IPS-11a (cell line): ENCODE measurements around the gene KCTD16.

Source experiments
- H3K4me3 ChIP-seq: one replicate; pipeline ENCODE4 v1.5.1; 2013; ENCODE audit warnings: low read depth, low read length, control low read depth

KCTD16 gene

DNA sequence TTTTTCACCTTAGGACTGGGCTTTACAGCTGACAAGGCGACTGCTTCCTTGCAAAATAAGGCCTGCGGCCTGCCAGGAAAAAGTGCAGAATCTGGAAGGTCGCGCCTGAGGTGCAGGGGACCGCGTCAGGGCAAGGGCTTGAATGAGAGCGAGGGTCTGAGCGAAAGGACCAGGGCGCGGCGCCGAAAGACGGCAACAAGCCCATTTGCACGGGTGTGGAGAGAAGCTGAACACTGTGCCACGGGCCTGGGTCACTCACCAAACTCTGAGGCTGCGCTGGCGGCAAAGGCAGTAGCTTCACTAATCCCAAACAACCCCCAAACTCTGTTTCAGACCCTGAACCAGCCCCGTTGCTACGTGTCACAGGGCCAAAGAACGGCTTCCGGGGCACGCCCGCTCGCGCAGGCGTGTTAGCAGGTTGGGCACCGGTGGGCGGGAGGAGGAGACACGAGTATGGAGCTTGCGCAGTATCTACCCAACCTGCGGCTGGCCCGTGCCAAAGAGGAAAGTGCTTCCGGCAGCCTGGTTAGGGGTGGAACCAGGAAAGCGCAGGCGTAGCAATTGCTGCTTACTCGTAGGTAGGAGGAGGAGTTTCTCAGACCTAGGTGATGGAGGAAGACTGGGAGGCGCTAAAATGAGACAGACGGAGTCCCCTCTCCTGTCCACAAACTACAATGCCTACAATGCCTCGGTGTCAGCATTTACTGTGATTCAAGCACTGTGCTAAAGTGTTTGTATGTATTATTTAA, at the start of gene KCTD16, which contains the start of gene YIPF5:
KCTD16 (plus strand) TSS at position 598 of the 749 bp plus-strand sequence.
YIPF5 (minus strand) TSS at position 384 of the 749 bp plus-strand sequence. CDS start 704 bp downstream, outside the sequence.
- peak within 1 kb of the TSS; percentile 96 for H3K4me3 ChIP-seq

DNA sequence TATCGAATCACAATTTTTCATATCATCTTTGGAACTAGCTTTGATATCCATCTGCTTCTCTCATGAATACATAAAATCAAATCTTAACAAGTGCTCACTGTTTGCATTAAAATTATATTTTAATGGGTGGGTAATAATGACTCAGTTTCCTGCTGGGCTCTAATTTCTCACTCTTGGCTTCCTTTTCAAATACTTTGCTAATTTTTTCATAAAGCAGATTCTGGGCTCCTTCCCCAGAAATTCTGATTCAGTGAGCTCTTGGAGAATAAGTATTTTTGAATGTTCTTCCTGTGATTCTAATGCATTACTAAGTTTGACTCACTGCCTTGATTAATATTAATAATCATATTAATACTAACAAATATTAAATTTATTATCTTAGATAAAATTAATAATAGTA, 49.1 kb upstream of the KCTD16 start:
- no peak overlapping the region for H3K4me3 ChIP-seq

DNA sequence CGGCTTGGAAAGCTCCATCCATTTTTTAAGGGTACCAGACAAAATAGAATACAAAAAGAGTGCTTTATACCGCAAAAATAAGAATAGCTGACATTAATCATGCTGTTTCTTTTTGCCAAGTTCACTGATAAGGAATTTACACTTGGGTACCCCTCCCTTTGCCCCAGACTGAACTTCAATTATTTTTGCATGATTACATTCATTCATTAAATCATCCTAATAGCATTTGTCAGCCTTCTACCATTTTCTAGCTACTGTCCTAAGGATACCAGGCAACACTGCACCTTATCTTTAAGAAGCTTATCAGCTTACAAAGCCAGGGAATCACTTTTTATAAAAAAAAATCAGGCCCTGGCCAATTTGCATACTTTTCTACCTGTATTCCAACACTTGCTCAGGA, 48.6 kb upstream of the KCTD16 start:
- H3K4me3 ChIP-seq, result no peak overlapping the region

DNA sequence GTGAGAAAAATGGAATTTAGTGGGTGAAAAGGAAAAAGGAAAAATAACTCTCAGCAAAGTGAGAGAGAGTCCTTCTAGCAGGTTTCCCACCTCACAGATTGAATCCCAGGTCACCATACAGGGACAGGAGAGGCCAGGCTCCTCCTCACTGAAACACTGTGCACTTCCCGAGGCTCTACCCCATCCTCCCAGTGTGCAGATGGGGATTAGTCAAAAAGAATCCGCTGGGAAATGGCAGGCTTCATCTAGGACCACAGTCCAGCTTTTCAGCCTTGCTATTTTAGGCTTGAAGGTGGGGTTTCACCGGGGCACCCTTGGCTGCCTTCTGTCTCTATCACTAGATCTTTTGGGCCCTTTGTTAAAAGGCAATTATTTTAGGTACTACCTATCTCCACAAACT, 48.0 kb upstream of the KCTD16 start:
- H3K4me3 ChIP-seq, result no peak overlapping the region

DNA sequence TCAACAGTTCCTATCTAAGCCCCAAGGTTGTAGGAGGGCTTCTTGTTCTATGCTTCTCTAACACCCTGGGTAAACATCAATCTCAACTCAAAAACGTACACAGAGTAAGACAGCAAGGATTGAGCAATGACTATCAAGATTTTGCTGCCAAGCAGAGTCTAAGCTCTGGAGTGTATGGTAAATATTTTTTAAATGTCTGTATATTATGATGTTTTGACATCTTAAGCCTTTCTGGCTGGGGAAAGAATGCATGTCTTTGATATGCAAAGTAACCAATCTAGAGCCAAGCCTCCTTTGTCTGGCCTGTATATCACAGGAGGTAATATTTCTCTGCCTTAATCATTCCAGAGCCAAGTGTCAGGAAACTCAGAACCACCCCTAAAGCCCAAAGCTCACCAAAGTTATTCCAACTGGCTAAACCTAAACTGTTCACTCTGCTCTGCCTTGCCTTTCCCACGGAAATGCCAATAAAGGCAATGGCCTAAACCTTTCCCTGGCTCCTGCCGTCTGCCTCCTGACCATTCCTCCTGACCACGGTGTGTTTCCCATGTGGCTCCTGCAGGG, 45.4 kb upstream of the KCTD16 start:
- H3K4me3 ChIP-seq, result no peak overlapping the region

DNA sequence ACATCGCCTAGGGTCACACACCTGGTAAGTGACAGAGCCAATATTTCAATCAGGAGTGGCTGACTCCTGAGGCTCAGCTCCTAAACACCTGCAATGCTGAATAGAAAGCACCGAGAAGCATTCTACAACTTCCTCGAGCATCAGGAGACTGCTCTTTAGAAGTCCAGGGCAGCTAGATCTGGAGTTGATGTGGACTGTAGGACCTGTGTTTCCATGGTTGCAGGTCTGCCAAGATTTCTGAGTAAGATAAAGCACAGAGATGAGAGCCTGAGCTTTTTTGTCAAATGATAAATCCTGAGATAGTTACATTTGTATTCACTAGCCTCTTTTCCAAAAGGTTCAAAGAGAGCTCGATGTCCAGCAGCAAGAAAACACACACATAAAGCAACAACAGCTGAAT, 44.0 kb upstream of the KCTD16 start:
- H3K4me3 ChIP-seq, result no peak overlapping the region

DNA sequence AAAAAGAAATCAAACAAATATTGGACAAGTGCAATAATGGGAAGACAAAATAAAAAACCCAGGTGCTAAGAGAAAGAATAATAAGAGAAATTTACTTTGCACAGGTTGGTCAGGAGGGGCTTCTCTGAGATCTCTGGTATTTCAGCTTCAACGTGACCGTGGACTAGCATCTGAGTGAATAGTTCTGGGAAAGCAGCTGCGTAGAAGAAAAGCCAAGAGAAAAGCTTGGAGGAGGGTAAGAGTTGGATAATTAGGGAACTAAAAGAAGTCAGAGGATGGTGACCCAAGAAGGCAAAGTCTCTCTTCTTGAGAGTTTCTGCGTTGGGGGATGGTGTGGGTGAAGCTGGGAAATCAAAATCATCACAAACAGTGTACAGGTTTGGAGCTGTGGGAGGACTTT, 41.8 kb upstream of the KCTD16 start:
- no peak overlapping the region for H3K4me3 ChIP-seq

DNA sequence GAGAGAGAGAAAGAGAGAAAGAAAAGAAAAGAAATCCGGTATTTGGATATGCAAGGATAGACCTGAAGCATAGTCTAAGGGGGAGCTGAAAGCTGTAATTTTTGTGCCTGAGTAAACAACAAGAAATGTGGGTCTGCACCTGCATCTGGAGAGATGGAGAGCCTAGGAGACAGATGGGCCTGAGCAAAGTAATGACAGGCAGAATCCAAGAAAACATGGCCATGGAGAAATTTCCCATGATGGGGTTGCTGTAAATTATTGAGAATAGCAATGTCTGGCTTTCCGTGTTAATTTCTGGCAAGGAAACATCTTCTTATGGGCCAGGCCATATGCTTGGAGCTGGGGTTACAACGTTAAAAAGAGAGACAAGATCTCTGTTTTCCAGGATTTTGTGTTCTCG, 40.4 kb upstream of the KCTD16 start:
- no peak overlapping the region for H3K4me3 ChIP-seq

DNA sequence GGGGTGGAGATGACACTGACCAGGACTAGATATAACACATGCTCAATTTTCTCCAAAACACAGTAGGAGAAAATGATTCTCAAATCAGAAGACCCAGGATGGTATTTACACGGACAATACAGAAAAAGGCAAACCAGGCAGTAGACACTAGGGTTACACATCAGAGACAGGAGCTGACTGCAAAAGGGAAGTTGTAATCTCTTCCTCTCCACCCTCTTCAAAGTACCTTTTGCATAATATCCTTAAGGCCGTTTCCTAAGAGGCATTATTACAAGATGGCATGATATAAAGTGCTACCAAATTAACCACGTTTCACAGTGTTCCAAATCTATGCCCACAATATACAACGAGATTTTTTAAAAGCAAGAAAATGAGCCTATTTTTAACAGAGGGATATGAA, 39.4 kb upstream of the KCTD16 start:
- H3K4me3 ChIP-seq, result no peak overlapping the region

DNA sequence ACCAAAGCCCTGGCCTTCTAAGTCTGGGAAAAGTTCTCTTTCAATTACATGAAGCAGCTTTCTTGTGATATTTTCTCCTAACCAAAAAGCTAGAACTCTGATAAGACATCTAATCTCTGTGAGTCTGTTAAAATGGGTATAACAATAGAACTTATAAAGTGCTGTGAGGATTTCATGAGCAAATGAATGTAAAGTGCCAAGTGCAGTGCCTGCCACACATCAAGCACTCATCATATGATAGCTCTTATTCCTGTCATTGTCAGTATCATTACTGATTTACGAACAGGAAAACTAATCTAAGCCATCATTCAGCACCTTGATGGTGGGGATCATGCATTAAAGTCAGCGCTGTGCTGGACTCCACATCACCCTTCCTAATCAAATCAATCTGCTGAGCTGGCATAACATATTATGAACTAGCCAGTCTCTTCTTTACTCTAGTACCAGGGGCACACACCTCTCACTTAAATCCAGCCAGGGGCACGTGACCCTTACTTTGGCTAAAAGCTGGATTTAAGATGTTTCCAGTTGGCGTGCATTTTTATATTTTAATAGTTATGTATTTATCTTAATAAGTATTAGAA, 37.5 kb upstream of the KCTD16 start:
- no peak overlapping the region for H3K4me3 ChIP-seq

DNA sequence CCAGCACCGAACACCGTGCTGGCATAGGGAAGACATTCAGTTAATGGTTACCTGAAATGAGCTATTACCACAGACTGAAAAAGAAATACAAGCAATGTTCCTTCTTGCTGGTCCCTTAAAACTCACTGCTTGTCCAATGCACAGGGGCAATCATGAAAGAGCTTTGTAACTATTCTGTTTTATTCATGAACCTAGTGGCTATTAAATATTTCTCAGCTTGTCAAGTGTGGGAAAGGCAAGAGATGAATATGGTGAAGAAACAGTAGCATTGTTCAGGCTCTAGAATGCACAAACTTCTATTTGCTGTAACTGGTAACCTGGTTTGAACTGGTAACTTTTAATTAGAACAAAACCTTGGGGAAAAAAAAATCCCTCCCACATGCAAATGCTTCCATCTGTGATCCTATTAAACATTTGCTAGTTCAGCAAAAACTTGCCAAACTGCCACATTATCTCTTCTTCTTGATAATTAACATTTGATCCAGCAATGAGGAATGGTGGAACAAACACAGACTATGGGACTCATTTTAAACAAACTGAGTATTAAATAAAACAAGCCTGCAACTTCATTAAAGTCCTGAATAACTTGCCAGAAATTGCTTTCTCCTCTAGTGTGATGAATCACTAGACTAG, 36.4 kb upstream of the KCTD16 start:
- no peak overlapping the region for H3K4me3 ChIP-seq

DNA sequence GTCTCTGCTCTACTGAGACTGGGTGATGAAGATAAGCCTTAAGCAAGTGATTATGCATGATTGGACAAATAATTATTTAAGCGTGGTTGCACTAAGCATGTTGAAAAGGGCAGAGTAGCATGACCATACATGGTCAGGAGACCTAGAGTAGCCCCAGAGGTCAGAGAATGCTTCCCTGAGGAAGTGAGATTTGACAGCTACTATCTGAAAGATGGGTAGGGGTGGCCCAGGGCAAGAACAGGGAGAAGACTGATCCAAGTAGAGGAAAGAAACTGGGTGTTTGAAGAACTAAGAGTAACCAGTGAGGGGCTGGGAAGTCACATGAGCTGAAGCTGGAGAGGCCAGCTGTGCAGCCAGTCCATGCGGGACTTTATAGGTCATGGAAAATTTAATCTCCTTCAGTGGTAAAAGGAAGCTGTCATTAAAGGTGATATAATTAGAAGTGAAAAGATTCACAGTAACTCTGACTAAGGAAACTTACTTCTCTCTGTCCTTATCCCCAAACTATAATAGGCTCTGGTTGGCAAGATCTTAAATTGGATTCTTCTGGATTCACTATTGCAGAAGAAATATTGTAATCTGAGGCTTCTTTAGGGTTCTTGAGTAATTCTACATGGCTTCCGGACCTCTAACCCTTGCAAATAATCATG, 35.4 kb upstream of the KCTD16 start:
- H3K4me3 ChIP-seq, result no peak overlapping the region

DNA sequence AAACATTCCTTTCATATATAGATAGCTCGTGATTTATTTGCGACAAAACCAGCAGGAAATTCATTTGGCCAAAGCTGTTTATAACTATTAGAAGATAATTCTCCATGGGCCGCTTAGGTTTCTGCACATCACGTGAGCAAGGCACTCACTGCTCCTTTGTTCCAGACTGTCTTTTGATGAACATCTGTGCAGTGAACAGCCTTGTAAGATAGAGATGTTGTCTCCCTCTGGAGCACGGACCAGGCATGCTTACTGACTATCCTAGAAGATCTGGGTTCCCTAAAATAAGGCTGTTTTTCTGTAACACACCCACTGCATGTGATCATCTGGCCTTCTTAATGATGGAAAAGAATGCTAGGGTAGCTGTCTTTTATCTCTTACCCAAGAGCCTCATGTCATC, 31.1 kb upstream of the KCTD16 start:
- H3K4me3 ChIP-seq, result no peak overlapping the region

DNA sequence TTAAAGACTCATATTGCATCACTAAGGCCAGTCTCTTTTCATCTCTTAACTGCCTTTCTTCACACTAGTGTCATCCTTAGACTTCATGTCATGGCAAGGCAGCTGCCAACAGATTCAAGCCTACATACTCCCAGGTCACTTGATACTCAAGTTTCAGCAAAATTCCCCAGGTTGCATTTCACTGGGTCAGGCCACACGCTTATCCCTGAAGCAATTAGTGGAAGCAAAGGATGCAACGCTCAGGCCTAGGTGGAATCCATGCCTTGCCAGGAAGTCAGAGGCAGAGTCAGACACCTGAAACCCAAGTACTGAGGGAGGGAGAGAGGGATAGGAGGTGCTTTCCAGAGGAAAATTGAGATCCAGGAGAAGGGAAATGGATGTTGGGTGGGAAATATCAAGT, 29.1 kb upstream of the KCTD16 start:
- no peak overlapping the region for H3K4me3 ChIP-seq

DNA sequence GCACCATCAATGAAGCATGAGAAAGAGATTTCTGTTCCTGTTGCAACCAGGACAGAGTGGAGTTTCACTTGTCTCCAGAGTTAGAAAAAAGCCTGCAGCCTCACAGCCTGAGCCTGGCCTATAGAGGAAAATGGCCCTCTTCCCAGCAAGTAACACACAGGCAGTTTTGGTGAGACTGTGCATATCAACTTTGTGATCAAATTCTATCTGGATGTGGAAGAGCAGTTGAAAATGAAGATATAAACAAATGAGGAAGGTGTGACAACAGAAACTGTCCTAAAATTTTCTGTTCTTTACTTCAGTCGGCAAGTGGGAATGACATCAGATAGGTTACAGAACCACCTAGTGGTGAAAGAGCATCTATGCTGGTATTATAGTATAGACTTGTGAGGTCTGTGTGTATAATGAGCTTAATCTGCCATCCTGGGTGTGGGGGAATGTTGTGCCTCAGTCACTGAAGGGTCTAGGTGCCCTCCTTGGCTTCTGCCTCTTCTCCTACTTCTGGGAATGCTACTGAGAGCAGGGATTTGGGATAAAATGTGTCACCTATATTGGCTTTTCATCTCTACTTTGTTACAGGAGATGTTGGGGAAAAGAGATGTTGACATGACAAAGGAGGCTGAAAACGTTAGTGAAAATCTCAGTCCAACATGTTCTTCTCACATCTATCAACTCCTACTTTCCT, 28.4 kb upstream of the KCTD16 start:
- no peak overlapping the region for H3K4me3 ChIP-seq

DNA sequence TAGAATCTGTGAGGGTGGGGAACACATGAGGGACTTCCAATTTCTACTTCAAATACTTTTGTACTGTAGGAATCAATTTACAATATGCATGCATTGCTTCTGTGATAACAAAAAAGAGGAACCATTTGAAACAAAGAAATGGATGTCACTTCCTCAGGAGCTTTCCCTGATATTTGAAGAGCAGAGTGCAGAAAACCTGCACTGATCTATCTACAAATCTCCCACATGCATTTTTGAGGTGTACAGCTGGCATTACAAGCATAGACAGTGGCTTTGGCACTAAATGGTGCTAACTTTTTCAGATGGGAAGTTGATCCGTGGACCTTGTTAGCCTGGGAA, 27.9 kb upstream of the KCTD16 start:
- no peak overlapping the region for H3K4me3 ChIP-seq

DNA sequence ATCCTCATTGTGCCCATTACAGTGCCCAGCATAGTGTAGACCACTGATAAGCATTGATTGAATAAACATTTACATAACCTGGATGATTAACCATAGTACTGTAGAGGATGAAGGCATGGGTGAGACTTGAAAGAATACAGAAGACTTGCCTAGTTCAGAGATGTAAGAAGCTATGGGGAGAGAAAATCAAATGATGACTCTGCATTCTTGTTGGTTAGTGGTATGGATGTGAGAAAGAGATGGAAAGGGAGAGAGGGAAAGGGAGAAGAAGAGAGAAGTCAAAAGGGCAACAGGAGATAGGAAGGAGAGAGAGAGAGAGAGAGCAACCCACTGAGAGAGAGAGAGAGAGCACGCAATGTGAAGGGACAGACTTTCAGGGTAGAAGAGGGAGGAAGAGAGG, 27.0 kb upstream of the KCTD16 start:
- H3K4me3 ChIP-seq, result no peak overlapping the region

DNA sequence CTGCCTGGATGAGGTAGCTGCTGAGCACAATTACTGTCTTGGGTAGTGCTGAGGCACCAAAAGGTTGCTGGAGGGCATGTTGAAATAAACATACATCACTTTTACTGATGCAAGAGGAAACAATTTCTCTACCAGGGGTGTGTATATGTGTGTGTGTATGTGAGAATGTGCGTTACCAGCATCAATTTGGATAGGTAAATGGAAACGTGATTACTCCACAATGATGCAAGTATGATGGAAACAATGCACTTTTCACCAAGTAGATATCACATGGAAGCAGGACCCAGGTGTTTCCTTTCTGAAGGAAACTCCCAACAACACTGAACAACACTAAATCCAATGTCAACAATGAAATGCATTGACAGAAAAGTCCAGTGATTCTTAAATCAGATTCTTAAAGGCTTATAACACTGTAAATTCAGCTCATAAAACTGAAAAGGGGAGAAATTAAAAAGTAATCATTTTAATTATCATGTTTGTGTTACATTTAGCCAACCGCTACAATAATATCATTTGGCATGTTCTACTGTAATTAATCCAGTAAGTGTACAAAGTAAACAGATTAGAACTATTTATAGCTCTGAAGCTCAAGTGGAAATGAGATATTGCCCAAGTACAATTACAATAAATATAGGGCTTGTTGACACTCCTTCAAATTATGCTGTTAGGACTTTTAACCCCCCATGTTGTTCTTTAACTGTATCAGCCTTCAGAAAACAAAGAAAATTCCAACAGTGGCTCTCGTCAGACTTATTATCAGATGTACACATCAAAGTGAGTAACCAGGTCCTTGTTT, 25.5 kb upstream of the KCTD16 start:
- H3K4me3 ChIP-seq, result no peak overlapping the region

DNA sequence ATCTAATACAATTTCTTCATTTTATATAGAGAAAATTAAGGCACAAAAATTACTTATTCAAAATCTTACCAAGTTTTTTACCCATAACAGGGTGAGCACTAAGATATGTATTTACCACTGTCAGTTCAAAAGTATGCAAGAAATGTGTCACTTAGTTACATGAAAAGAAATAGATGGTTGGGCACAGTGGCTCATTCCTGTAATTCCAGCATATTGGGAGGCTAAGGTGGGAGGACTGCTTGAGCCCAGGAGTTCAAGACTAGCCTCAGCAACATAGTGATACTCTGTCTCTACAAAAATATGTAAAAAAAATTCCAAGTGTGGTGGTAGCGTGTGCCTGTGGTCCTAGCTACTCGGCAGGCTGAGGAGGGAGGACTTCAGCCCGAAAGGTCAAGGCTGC, 19.6 kb upstream of the KCTD16 start:
- H3K4me3 ChIP-seq, result no peak overlapping the region

DNA sequence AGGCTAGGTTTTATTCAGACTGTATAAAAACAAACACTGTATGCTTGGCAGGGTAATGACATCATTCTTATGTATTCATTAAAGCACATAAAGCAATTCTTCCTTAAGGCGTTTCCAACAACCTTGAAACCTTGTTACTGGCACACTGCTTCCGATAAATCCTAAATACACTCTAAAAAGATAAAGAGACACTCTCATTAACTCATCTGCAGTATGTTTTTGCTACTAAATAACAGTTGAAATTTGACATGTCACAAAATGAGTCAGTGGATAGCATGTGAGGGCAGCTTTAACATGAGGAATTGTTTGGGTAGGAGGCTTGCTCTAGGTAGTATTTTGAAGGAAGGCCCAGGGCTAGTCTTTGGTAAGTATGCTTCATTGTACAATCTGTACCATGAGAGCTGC, 13.9 kb upstream of the KCTD16 start:
- H3K4me3 ChIP-seq, result no peak overlapping the region
